CD1c-positive myeloid dendritic cell (primary cell): Measurements from ENCODE around the gene TFCP2L1.

Source experiments
- DNase-seq: peaks from one replicate; pipeline ENCODE4 v3.0.0-alpha.2; 2016; ENCODE audit errors: extremely low spot score

Gene TFCP2L1

GRCh38 chr2:121172456-121172855 lies 112.5 kb downstream of the TFCP2L1 start:
- no peak for DNase-seq

DNA sequence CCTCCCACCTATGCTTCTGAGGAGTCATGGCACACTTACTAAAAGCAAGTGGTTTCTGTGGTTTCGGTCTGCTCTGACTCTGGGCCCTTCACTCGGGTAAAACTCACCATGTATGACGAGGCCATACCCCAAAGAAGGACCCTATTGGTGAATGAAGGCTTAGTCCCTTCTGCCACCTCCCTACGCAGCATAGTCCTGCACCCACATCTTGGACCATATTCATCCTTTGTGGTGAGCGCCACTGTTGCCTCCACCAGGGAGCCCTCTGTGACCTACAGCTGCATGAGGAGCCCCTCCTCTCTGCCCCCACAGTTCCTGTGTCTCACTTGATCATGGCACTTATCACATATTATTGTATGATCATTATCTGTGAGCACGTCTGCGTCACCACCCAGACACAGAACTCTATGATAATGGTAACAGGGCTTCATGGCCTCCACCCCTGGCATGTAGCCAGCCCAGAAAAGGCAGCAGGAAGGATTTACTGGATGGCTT lies 113.3 kb downstream of the TFCP2L1 start:
- no peak for DNase-seq

GRCh38 chr2:121170577-121170976 lies 114.4 kb downstream of the TFCP2L1 start:
- no peak for DNase-seq

DNA sequence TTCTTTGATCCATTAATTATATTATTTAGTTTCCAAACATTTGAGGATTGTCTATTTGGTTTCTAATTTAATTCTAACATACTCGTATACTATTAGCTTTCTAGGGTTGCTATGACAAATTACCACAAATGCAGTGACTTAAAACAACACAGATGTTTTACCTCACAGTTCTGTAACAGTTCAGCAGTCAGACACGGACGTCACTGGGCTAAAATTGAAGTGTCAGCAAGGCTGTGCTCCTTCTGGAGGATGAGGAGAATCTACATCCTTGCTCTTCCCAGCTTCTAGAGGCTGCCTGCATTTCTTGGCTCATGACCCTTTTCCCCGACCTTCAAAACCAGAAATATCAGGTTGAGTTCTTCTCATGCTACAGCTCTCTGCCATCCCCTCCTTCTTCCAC lies 117.6 kb downstream of the TFCP2L1 start:
- no peak for DNase-seq
